HS-5 (cell line): Measurements from ENCODE around the gene ADORA1.

Source experiments
- DNase-seq: peaks from one replicate; pipeline ENCODE4 v3.0.0-alpha.2; 2012; ENCODE audit warnings: low read depth

Gene ADORA1

GRCh38 chr1:203140743-203141520 lies 13.4 kb downstream of the ADORA1 start:
- DNase-seq = no peak

- no peak for DNase-seq
These were observed 14.6 kb downstream of the ADORA1 start for GRCh38 chr1:203142124-203142523.

- DNase-seq = no peak
These were observed 15.3 kb downstream of the ADORA1 start for GRCh38 chr1:203142684-203143408.

- DNase-seq = no peak
These were observed 16.1 kb downstream of the ADORA1 start for GRCh38 chr1:203143641-203144040.

GRCh38 chr1:203144661-203145060 lies 17.1 kb downstream of the ADORA1 start:
- DNase-seq = no peak

GRCh38 chr1:203145321-203146041 lies 18.0 kb downstream of the ADORA1 start:
- no peak for DNase-seq

GRCh38 chr1:203146042-203146369 lies 18.5 kb downstream of the ADORA1 start:
- DNase-seq = no peak

- DNase-seq = no peak
These were observed 19.0 kb downstream of the ADORA1 start for GRCh38 chr1:203146537-203146936.

GRCh38 chr1:203147376-203147775 lies 19.9 kb downstream of the ADORA1 start:
- no peak for DNase-seq

GRCh38 chr1:203148127-203148526 lies 20.6 kb downstream of the ADORA1 start:
- no peak for DNase-seq

GRCh38 chr1:203148579-203148978 lies 21.1 kb downstream of the ADORA1 start:
- no peak for DNase-seq

GRCh38 chr1:203149188-203149840 lies 21.8 kb downstream of the ADORA1 start:
- DNase-seq = no peak

- DNase-seq = no peak
These were observed 23.2 kb downstream of the ADORA1 start for GRCh38 chr1:203150511-203151297.

GRCh38 chr1:203151362-203152157 lies 24.0 kb downstream of the ADORA1 start:
- DNase-seq = no peak

GRCh38 chr1:203152158-203153034 lies 24.9 kb downstream of the ADORA1 start:
- no peak for DNase-seq

GRCh38 chr1:203153051-203153988 lies 25.8 kb downstream of the ADORA1 start:
- no peak for DNase-seq

- DNase-seq = no peak
These were observed 26.7 kb downstream of the ADORA1 start for GRCh38 chr1:203153989-203154821.

- no peak for DNase-seq
These were observed 28.8 kb downstream of the ADORA1 start for GRCh38 chr1:203156280-203156679.
